Hindlimb muscle (tissue), 1 donor: ENCODE results near the gene C4BPB. TPM values are rescaled to one million over a fixed set of nuclear protein-coding genes. Genes with fewer than 3 reads are reported as not detected.

ENCODE experiments used
- polyA plus RNA-seq: library from polyadenylated mRNA; unstranded; fragments of 120-200 nt; gene quantifications from one replicate; pipeline ENCODE4 v1.2.1, GENCODE V29; 2013; ENCODE audit not compliant: insufficient read length

Gene C4BPB
- polyA plus RNA-seq, 1 donor: 0.10 TPM

Other genes with a start within 250 kb of the C4BPB start
- gene IL20, start 223.2 kb upstream of the C4BPB start, polyA plus RNA-seq: not detected
- gene IL24, start 191.4 kb upstream of the C4BPB start, polyA plus RNA-seq: 0.12 TPM
- 1.5 TPM for gene FCMR, start 166.9 kb upstream of the C4BPB start, polyA plus RNA-seq
- 0.04 TPM for gene PIGR, start 142.4 kb upstream of the C4BPB start, polyA plus RNA-seq
- gene FCAMR, start 118.4 kb upstream of the C4BPB start, polyA plus RNA-seq: not detected
- 0.12 TPM for gene C1orf116, start 56.1 kb upstream of the C4BPB start, polyA plus RNA-seq
- 4.2 TPM for gene YOD1, start 37.7 kb upstream of the C4BPB start, polyA plus RNA-seq
- 4.6 TPM for gene PFKFB2, start 35.6 kb upstream of the C4BPB start, polyA plus RNA-seq
- gene C4BPA, start 15.4 kb downstream of the C4BPB start, polyA plus RNA-seq: 0.17 TPM
- gene CD55, start 232.8 kb downstream of the C4BPB start, polyA plus RNA-seq: 14.3 TPM